Testis (tissue), 2 donors: Measurements from ENCODE around the gene SLC4A1AP.

Source experiments
- POLR2A ChIP-seq: fragments of 450-650 bp; IDR thresholded peaks from one replicate; pipeline ENCODE4 v1.6.1; 2017; ENCODE audit warnings: antibody characterized with exemption, mild to moderate bottlenecking, moderate library complexity
- TF ChIP-seq, protein P1 (sequence below), 3 experiments: fragments of 450-650 bp in 2 of 3; fragments of 200-600 bp in 1 of 3; sonication (generic) in 1 of 3; IDR thresholded peaks; one replicate each; pipeline ENCODE4 v1.5.1; 2016 to 2019; ENCODE audit warnings: antibody characterized with exemption in 3 of 3, mild to moderate bottlenecking in 2 of 3, moderate library complexity in 1 of 3

DNA sequence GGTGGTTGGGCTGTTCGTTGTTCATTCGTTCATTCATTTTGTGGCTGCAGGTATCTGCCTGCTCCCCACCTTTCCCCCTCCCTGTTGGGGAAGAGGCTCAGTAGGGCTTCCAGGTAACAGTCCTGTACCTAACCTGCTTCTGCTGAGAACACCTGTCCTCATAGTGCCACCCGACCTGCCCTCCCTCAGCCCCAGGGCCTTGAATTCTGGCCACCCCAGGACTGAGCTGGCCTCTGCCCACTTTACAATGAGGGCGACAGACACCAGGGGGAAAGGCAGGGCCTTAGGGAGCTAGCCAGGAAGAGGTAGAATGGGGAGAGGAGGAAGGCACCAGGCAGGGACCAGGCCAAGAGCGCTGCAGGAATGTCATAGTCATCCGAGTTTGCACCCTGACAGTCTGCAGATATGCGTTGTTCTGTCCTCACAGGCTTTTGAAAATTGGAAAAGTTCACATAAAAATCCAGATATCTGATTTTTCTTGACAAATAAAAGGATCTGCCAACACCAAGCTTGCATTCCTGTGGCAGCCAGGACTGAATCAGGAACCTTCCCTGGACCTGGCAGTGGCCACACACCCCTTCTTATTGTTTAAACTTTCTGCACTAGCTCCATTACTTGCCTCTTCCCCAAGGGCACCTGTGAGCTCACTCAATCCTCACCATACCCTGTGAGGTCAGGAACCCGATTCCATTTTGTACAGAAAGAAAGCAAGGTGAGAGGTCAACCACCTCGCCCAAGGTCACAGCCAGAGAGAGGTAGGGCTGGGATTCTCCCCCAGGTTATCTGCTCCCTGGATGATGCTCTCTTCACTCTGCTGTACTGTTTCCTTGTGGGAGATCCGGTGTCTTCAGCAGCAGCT, 72.6 kb downstream of the SLC4A1AP start:
- TF ChIP-seq, protein P1, sequence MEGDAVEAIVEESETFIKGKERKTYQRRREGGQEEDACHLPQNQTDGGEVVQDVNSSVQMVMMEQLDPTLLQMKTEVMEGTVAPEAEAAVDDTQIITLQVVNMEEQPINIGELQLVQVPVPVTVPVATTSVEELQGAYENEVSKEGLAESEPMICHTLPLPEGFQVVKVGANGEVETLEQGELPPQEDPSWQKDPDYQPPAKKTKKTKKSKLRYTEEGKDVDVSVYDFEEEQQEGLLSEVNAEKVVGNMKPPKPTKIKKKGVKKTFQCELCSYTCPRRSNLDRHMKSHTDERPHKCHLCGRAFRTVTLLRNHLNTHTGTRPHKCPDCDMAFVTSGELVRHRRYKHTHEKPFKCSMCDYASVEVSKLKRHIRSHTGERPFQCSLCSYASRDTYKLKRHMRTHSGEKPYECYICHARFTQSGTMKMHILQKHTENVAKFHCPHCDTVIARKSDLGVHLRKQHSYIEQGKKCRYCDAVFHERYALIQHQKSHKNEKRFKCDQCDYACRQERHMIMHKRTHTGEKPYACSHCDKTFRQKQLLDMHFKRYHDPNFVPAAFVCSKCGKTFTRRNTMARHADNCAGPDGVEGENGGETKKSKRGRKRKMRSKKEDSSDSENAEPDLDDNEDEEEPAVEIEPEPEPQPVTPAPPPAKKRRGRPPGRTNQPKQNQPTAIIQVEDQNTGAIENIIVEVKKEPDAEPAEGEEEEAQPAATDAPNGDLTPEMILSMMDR (IDR thresholded peaks at IDR 0.05) = no peak
- no peak for TF ChIP-seq POLR2A
